Measurements from ENCODE around the gene ASIC2. TPM values are rescaled to one million over a fixed set of nuclear protein-coding genes. Genes with fewer than 3 reads are reported as not detected.

The ASIC2 gene
- total RNA-seq, 1 experiment from 2014 or later: 0.74 TPM

GRCh38 chr17:33330877-33331276, 37.8 kb upstream of the ASIC2 start:
- H3K27me3 ChIP-seq (ENCODE audit: insufficient read depth, low read length): no peaks in the 10 kb centered on the region; the same call in 1 of the 2 replicates
- Mint-ChIP-seq H3K4me1 (peaks cover 16 to 18% of the 10 kb centered on the region in 2 experiments), H3K27ac (no peak overlapping the region), H3K36me3 (ENCODE audit: insufficient read depth in 1 of 3, low read depth in 3 of 3) (peaks cover 0 to 5% (median 2%) of the 10 kb centered on the region in 3 experiments; a peak in 2 of 7 replicates), H3K9me3 (peaks cover 0 to 4% of the 10 kb centered on the region in 2 experiments; a peak in 4 of 5 replicates), H3K27me3 (ENCODE audit: low read depth) (peaks cover 47% of the 10 kb centered on the region), H3K4me3 (no peak overlapping the region)
- no peak for DNase-seq
- no peaks in the 10 kb centered on the region for H3K23me2 ChIP-seq (ENCODE audit: insufficient read length, low read depth, low read length, poor library complexity, severe bottlenecking)
- no CpG with 5 or more reads among the region's 3 CpGs for WGBS (ENCODE audit: extremely low coverage, insufficient read length, low lambda C conversion rate)
- H2BK15ac ChIP-seq (ENCODE audit: low read depth, low read length): no peak overlapping the region
- H4K91ac ChIP-seq (ENCODE audit: insufficient read length, low read depth, low read length): no peak overlapping the region
- H3K79me2 ChIP-seq (ENCODE audit: insufficient read depth, low read length): no peaks in the 10 kb centered on the region
- no peak overlapping the region for H3K23ac ChIP-seq (ENCODE audit: insufficient read length, low read depth, low read length)
- no peaks in the 10 kb centered on the region for H3K4me1 ChIP-seq (ENCODE audit: insufficient read depth, low read length)
- no peak overlapping the region for H3T11ph ChIP-seq (ENCODE audit: low read length)
- no peak overlapping the region for H3K14ac ChIP-seq (ENCODE audit: insufficient read depth, low read length)
- H2AFZ ChIP-seq (ENCODE audit: low read length): no peak overlapping the region
- H2BK5ac ChIP-seq (ENCODE audit: insufficient read length, low read length): no peak overlapping the region
- H2BK120ac ChIP-seq (ENCODE audit: low read depth, low read length, poor library complexity, severe bottlenecking): no peak overlapping the region
- TF ChIP-seq CTCF (conservative IDR thresholded peaks at IDR 0.05): no peak
- H2BK12ac ChIP-seq (ENCODE audit: insufficient read length, low read depth, low read length): no peak overlapping the region
- H3K56ac ChIP-seq (ENCODE audit: insufficient read length, low read depth, low read length): no peak overlapping the region
- no peaks in the 10 kb centered on the region for H4K20me1 ChIP-seq (ENCODE audit: control insufficient read depth, insufficient read depth, insufficient read length)
- no peak overlapping the region for H4K8ac ChIP-seq (replicated peaks; ENCODE audit: insufficient read length, low read depth, low read length)
- H3K4me2 ChIP-seq (ENCODE audit: insufficient read depth, insufficient read length, low read length): no peak overlapping the region
- H2AK5ac ChIP-seq (ENCODE audit: insufficient read length, low read length): no peak overlapping the region
- H3K4ac ChIP-seq (ENCODE audit: low read depth, low read length): no peak overlapping the region
- no peak overlapping the region for H3K18ac ChIP-seq (ENCODE audit: insufficient read length, low read depth, low read length)
- H3K27ac ChIP-seq (ENCODE audit: insufficient read length, low read depth, low read length): no peak overlapping the region
- no peak overlapping the region for H4K5ac ChIP-seq (ENCODE audit: insufficient read length, low read depth, low read length)
- no peaks in the 10 kb centered on the region for H3K79me1 ChIP-seq (ENCODE audit: insufficient read depth, low read depth, low read length, poor library complexity, severe bottlenecking)
- no peaks in the 10 kb centered on the region for H3K9me3 ChIP-seq (ENCODE audit: control insufficient read depth, low read depth, low read length)
- H2BK20ac ChIP-seq (ENCODE audit: low read depth, low read length, poor library complexity, severe bottlenecking): no peak overlapping the region
- no peak overlapping the region for H3K9ac ChIP-seq (ENCODE audit: extremely low read depth, insufficient read length, low read length)

Data from H9 (cell line).